ENCODE data around the gene CHST14.

The CHST14 gene

GRCh38 chr15:40511093-40511471 is 40.3 kb downstream of the CHST14 start:
- Mint-ChIP-seq H3K4me3 (peak overlapping the region; percentile 81), H3K27me3 (peaks cover 57% of the 10 kb centered on the region), H3K36me3 (ENCODE audit: low read depth) (no peaks in the 10 kb centered on the region), H3K4me1 (ENCODE audit: low read depth) (peaks cover 26% of the 10 kb centered on the region), H3K9me3 (no peaks in the 10 kb centered on the region), H3K27ac (peak overlapping the region; percentile 22)

GRCh38 chr15:40511472-40512133 is 40.8 kb downstream of the CHST14 start:
- Mint-ChIP-seq H3K27me3 (peaks cover 52% of the 10 kb centered on the region), H3K27ac (peak overlapping the region; percentile 22)

GRCh38 chr15:40512440-40512839 is 41.7 kb downstream of the CHST14 start:
- H3K27me3 Mint-ChIP-seq: peaks cover 47% of the 10 kb centered on the region
- no peaks in the 10 kb centered on the region for H3K9me3 Mint-ChIP-seq
- H3K4me3 Mint-ChIP-seq: peak overlapping the region; percentile 57
- H3K27ac Mint-ChIP-seq: no peak overlapping the region
- H3K36me3 Mint-ChIP-seq (ENCODE audit: low read depth): no peaks in the 10 kb centered on the region
- peaks cover 17% of the 10 kb centered on the region for H3K4me1 Mint-ChIP-seq (ENCODE audit: low read depth)

More at GRCh38 chr15:40511472-40512133, 40.8 kb downstream of the CHST14 start:
- Mint-ChIP-seq H3K9me3 (no peaks in the 10 kb centered on the region), H3K4me3 (peak overlapping the region; percentile 81), H3K4me1 (ENCODE audit: low read depth) (peaks cover 23% of the 10 kb centered on the region), H3K36me3 (ENCODE audit: low read depth) (no peaks in the 10 kb centered on the region)

- H3K36me3 Mint-ChIP-seq (ENCODE audit: low read depth): no peaks in the 10 kb centered on the region
- H3K4me1 Mint-ChIP-seq (ENCODE audit: low read depth): peaks cover 17% of the 10 kb centered on the region
- no peak overlapping the region for H3K4me3 Mint-ChIP-seq
- peaks cover 37% of the 10 kb centered on the region for H3K27me3 Mint-ChIP-seq
- H3K9me3 Mint-ChIP-seq: no peaks in the 10 kb centered on the region
- no peak overlapping the region for H3K27ac Mint-ChIP-seq
These were observed 42.8 kb downstream of the CHST14 start for GRCh38 chr15:40513609-40514008.

- no peaks in the 10 kb centered on the region for H3K9me3 Mint-ChIP-seq
- H3K4me1 Mint-ChIP-seq (ENCODE audit: low read depth): peaks cover 10% of the 10 kb centered on the region
- H3K4me3 Mint-ChIP-seq: no peak overlapping the region
- no peaks in the 10 kb centered on the region for H3K36me3 Mint-ChIP-seq (ENCODE audit: low read depth)
- H3K27me3 Mint-ChIP-seq: peaks cover 20% of the 10 kb centered on the region
- no peak overlapping the region for H3K27ac Mint-ChIP-seq
These were observed 45.5 kb downstream of the CHST14 start for GRCh38 chr15:40516322-40516721.
